Measurements from ENCODE around the gene UBXN6.

UBXN6 gene

DNA sequence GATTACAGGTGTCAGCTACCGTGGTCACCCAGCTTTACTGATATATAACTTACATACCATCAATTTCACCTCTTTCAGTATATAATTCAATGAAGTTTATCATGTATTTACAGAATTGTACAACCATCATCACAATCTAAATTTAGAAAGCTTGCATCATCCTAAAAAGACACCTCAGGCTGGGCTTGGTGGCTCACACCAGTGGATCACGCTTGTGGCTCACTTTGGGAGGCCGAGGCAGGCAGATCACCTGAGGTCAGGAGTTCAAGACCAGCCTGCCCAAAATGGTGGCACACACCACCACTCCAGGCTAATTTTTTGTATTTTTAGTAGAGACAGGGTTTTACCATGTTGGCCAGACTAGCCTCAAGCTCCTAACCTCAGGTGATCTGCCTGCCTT, 10.2 kb upstream of the UBXN6 start:
- no peak for DNase-seq (ENCODE audit: insufficient read length, low spot score)
- TF ChIP-seq TAF1 (IDR thresholded peaks at IDR 0.05; ENCODE audit: low read depth, low read length) (no peak), POLR2A (IDR thresholded peaks at IDR 0.05; ENCODE audit: low read depth, low read length) (no peak), SPI1 (IDR thresholded peaks at IDR 0.05; ENCODE audit: low read depth, low read length) (no peak), POLR2AphosphoS5 (IDR thresholded peaks at IDR 0.05; ENCODE audit: low read depth, low read length) (no peak), PAX5 (IDR thresholded peaks at IDR 0.05; ENCODE audit: insufficient read depth, low read length, severe bottlenecking) (no peak), POU2F2 (IDR thresholded peaks at IDR 0.05; ENCODE audit: low read depth, low read length) (no peak)
- peak; percentile 57 for FAIRE-seq

DNA sequence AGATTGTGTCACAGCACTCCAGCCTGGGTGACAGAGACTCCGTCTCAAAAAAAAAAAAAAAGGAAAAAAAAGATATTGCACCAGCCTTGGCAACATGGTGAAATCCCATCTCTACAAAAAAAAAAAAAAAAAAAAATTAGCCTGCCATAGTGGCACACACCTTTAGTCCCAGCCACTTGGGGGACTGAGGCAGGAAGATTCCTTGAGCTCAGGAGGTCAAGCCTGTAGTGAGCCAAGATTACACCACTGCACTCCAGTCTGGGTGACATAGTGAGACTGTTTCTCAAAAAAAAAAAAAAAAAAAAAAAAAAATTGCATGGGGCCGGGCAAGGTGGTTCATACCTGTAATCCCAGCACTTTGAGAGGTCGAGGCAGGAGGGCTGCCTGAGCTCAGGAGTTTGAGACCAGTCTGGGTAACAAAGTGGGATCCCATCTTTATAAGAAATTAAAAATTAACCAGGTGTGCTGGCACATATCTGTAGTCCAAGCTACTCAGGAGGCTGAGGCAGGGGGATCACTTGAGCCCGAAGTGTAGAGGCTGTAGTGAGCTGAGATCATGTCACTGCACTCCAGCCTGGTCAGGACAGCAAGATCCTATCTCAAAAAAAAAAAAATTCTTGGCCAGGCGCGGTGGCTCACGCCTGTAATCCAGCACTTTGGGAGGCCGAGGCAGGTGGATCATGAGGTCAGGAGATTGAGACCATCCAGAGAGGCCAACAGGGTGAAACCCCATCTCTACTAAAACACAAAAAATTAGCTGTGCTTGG, 7.4 kb upstream of the UBXN6 start:
- no peak for DNase-seq (ENCODE audit: insufficient read length, low spot score)
- no peak for TF ChIP-seq TAF1 (IDR thresholded peaks at IDR 0.05; ENCODE audit: low read depth, low read length)
- no peak for TF ChIP-seq SPI1 (IDR thresholded peaks at IDR 0.05; ENCODE audit: low read depth, low read length)
- TF ChIP-seq POU2F2 (IDR thresholded peaks at IDR 0.05; ENCODE audit: low read depth, low read length): no peak
- no peak for TF ChIP-seq POLR2AphosphoS5 (IDR thresholded peaks at IDR 0.05; ENCODE audit: low read depth, low read length)
- no peak for FAIRE-seq

DNA sequence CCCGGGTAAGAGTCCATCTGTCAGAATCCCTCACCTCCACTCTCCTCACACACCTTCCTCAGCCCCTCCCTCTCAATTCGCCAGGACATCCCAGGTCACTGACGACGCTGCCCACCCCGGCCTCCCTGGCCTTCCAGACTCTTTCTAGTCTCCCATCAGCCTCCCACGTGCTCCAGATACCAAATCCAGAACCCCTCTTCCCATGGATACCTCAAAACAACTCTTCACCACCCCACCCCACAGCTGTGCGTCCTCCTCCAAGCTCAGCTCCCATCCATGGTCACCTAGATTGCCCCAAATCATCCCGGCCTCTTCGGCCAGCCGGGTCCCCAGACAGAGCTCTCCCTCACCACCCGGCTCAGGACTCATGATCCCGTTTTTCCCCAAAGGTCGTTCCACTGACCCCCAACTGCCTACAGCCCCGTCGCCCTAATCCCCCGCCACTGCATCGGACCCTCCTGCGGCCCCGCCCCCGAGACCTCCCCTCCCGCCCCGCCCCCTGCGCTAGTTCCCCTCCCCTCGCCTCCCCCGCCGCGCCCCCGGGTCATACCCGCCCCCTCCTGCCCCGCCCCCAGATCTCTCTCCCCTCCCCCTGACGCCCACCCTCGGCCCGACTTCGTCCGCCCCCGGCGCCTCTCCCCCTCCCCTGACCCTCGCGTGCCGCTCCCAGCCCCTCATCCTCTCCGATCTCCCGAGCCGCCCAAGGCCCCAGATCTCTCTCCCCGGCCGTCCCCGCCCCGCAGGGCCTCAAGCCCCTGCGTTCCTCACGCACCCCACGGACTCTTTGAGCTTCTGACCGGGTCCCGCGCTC, 546 bp downstream of the UBXN6 start:
- TF ChIP-seq POLR2AphosphoS5 (IDR thresholded peaks at IDR 0.05; ENCODE audit: low read depth, low read length) (no peak), PAX5 (IDR thresholded peaks at IDR 0.05; ENCODE audit: insufficient read depth, low read length, severe bottlenecking) (no peak), POLR2A (IDR thresholded peaks at IDR 0.05; ENCODE audit: low read depth, low read length) (no peak), TAF1 (IDR thresholded peaks at IDR 0.05; ENCODE audit: low read depth, low read length) (no peak), POU2F2 (IDR thresholded peaks at IDR 0.05; ENCODE audit: low read depth, low read length) (no peak)
- FAIRE-seq: no peak
- peak; percentile 75 for DNase-seq (ENCODE audit: insufficient read length, low spot score)

DNA sequence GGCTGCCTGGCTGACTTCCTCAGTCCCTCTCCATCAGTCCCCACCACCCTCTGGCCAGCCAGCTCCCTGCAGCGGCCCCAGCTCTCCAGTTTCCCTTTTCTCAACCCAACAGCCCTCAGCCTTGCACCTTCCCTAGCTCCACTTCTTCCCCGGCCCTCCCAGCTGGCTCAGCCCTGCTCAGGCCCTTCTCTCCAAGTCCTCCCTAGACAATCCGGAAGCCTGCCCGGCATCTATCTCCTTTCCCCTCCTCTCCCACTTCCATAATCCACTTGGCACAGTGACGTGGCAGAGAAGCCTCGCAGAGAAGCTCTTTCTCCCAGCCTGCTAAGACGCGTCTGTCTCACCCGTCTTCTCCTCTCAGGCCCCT, 1.1 kb downstream of the UBXN6 start:
- no peak for FAIRE-seq

DNA sequence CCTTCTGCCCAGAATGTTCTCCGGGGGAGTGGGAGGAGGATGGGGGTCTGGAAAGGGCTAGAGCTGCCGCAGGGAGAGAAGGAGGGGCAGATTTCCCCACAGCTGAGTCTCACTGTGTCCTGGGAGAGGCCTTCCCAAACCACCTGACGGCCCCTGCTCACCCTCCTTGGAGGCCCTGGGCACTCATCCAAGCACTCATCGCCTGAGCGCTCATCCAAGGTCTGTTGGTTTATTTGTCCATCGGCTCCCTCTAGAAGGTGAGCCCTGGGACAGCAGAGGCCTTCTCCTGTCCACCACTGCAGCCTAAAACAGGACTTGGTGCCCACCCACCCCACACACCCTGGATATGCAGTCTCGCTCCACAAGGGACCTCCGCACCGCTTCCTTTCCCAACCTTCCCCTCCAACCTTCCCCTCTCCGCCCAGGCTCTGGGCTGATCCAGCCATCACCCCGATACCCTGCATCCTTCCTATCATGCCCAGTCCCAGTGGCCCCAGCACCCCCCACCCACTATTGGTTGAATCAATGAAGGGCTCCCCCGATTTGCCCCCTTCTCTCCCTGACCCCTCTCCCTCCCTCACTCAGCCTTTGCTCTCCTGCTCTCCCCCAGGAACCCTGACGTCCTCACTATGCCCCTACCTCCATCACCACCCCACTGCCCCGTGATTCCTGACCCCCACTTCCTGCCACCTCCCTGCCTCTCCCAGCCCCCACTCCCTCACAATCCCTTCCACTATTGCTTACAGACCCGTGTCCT, 1.7 kb downstream of the UBXN6 start:
- peak; percentile 7 for DNase-seq (ENCODE audit: insufficient read length, low spot score)
- no peak for TF ChIP-seq SPI1 (IDR thresholded peaks at IDR 0.05; ENCODE audit: low read depth, low read length)
- no peak for TF ChIP-seq POU2F2 (IDR thresholded peaks at IDR 0.05; ENCODE audit: low read depth, low read length)
- TF ChIP-seq PAX5 (IDR thresholded peaks at IDR 0.05; ENCODE audit: insufficient read depth, low read length, severe bottlenecking): no peak
- no peak for TF ChIP-seq POLR2A (IDR thresholded peaks at IDR 0.05; ENCODE audit: low read depth, low read length)
- no peak for TF ChIP-seq TAF1 (IDR thresholded peaks at IDR 0.05; ENCODE audit: low read depth, low read length)
- TF ChIP-seq POLR2AphosphoS5 (IDR thresholded peaks at IDR 0.05; ENCODE audit: low read depth, low read length): no peak
- peak; percentile 5 for FAIRE-seq

More for the DNA sequence above, 1.1 kb downstream of the UBXN6 start:
- no peak for TF ChIP-seq POU2F2 (IDR thresholded peaks at IDR 0.05; ENCODE audit: low read depth, low read length)
- TF ChIP-seq TAF1 (IDR thresholded peaks at IDR 0.05; ENCODE audit: low read depth, low read length): no peak
- TF ChIP-seq SPI1 (IDR thresholded peaks at IDR 0.05; ENCODE audit: low read depth, low read length): no peak
- TF ChIP-seq POLR2A (IDR thresholded peaks at IDR 0.05; ENCODE audit: low read depth, low read length): no peak
- TF ChIP-seq PAX5 (IDR thresholded peaks at IDR 0.05; ENCODE audit: insufficient read depth, low read length, severe bottlenecking): no peak
- no peak for TF ChIP-seq POLR2AphosphoS5 (IDR thresholded peaks at IDR 0.05; ENCODE audit: low read depth, low read length)
- DNase-seq (ENCODE audit: insufficient read length, low spot score): peak; percentile 39

DNA sequence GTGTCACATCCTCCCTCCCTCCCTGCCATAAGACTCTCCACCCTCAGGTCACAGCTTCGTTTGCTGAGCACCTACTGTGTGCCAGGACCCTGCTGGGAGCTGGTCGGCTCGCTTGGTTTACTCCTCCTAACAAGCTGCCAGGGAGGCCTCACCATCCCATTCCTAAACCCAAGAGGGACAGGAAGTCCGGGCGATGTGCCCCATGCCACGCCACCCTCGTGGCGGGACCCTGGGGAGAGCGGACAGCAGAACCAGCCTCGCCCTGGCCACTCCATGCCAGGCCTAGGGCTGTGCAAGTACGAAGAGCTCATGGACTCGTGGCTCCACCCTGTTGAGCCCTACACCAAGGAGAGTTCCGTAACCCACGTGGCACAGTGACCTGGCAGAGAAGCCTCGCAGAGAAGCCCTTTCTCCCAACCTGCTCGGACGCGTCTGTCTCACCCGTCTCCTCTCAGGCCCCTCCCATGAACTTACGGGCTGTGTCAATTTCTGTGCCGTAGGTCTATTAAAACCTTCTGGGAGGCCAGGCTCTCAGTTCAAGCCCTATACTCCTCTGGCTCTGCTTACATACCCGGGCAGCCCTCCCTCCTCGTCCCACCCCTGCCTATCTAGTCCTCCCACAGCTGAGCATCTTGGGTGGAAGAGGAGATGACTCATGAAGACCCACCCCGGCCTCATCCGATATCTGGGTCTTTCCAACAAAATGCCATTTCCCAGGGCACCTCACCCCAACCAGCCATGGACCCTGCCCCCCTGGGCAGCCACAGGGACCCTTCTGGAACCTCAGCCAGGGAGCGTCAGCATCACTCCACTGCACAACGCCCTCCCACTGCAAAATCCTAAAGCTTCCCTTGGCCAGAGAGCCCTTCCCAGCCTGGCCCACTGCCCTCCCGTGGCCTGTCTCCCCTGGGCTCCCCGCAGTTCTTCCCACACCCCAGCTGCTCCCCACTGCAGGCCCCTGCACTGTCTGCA, 2.6 kb downstream of the UBXN6 start:
- TF ChIP-seq PAX5 (IDR thresholded peaks at IDR 0.05; ENCODE audit: insufficient read depth, low read length, severe bottlenecking) (no peak), POLR2AphosphoS5 (IDR thresholded peaks at IDR 0.05; ENCODE audit: low read depth, low read length) (no peak)
- DNase-seq (ENCODE audit: insufficient read length, low spot score) (no peak), FAIRE-seq (no peak)

DNA sequence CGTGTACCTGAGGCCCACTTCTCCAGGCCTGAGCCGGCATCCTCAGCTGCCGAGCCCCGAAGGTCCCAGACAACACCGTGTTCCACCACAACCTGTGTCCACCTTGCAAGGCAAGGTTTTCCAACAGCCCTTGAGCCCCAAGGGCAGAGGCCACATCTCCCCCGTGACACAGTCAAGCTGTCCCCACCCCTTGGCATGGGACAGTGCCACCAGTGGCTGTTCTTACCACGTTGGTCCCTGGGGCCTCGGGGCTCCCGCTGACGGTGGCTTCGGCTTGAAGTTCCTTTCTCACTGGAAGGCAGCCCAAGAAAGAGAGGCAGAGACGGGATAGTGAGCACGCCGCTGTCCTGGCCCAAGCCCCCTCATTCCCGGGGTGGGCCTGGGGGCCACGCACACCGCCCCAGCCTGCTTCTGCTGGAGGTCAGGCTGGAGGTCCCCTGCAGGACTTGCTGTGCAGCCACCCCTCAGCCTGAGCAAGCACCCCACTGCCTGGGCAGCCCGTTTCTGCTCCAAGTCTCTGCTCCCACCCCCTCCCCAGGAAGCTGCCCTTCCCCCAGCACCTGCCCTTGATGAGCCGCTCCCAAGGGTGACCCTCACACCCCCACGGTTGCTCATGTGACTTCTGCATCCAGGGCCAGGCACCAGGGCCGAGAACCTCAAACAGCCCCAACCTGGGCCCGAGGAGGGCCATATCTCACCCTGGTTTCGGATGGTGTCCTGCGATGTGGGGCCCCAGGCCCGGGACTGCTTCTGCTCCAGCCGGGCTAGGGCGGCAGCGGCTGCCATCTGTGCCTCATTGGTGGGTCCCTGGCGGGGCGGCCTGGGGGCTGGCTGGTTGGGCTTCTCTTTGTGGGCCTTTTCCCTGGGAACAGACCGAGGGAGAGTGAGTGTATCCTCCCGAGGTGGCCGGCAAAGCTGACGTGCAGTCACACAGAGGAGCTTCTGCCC, 4.1 kb downstream of the UBXN6 start:
- DNase-seq (ENCODE audit: insufficient read length, low spot score): peak; percentile 5
- FAIRE-seq: no peak
- no peak for TF ChIP-seq POLR2AphosphoS5 (IDR thresholded peaks at IDR 0.05; ENCODE audit: low read depth, low read length)
- no peak for TF ChIP-seq SPI1 (IDR thresholded peaks at IDR 0.05; ENCODE audit: low read depth, low read length)
- TF ChIP-seq TAF1 (IDR thresholded peaks at IDR 0.05; ENCODE audit: low read depth, low read length): no peak
- no peak for TF ChIP-seq PAX5 (IDR thresholded peaks at IDR 0.05; ENCODE audit: insufficient read depth, low read length, severe bottlenecking)
- no peak for TF ChIP-seq POU2F2 (IDR thresholded peaks at IDR 0.05; ENCODE audit: low read depth, low read length)
- TF ChIP-seq POLR2A (IDR thresholded peaks at IDR 0.05; ENCODE audit: low read depth, low read length): no peak
